Panc1 (cell line): ENCODE measurements around the gene SLC35G1.

Source experiments
- CTCF ChIP-seq: fragments of 450-650 bp; IDR thresholded peaks from 2 replicates; pipeline ENCODE4 v1.5.1; 2017; ENCODE audit warnings: mild to moderate bottlenecking
- REST ChIP-seq, 2 experiments: IDR thresholded peaks; 2 replicates each; pipeline ENCODE4 v1.6.1; 2011 to 2012; ENCODE audit warnings: low read depth in 2 of 2, control low read depth in 1 of 2, low read length in 1 of 2, mild to moderate bottlenecking in 1 of 2, moderate library complexity in 1 of 2; ENCODE audit not compliant: insufficient read depth in 1 of 2

GRCh38 chr10:93917821-93918220 lies 24.0 kb downstream of the SLC35G1 start:
- no peak for TF ChIP-seq CTCF
- no peak for TF ChIP-seq REST (IDR thresholded peaks at IDR 0.05; ENCODE audit: insufficient read depth in 1 of 2, low read depth in 2 of 2, low read length in 1 of 2)
